ENCODE measurements around the gene MAML2. TPM values are rescaled to one million over a fixed set of nuclear protein-coding genes. Genes with fewer than 3 reads are reported as not detected.

The MAML2 gene
- total and polyA plus RNA-seq, 9 of the 15 experiments (the other 6 are each of a cell fraction or from before 2014, with no cell fraction given) = 0.79 to 6.8 (median 4.8) TPM

DNA sequence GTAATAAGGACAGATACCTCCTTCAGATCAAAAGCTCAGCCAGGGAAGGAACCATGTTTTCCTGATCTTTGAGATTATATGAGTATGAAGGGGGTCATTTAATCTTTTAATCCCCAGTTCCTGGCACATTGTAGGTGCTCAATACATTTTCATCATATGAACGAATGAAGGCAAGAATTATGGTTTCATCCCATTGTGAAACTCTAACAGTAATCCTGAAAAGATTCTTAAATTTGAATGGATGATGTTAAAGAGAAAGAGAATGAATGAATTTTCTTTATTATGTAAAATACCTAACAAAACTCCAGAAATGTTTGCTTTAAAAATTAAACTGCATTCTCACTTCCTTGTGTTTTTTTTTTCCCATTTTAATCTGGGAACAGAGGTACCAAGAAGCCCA lies 256.9 kb downstream of the MAML2 start:
- CTCF ChIA-PET (ENCODE audit: low intra/inter-chr PET ratio) = no interaction called here

More for the DNA sequence above, 256.9 kb downstream of the MAML2 start:
- Histone ChIP-seq H3K27me3 (ENCODE audit: control insufficient read depth in 2 of 2, insufficient read depth in 2 of 2, low read length in 2 of 2) (no peaks in the 10 kb centered on the region), H3K4me1 (replicated peaks in 1 of 2; ENCODE audit: control insufficient read depth in 2 of 2, insufficient read depth in 2 of 2, low read length in 2 of 2) (peaks cover 0 to 49% of the 10 kb centered on the region in 2 experiments; a peak in 4 of 5 replicates), H3K36me3 (ENCODE audit: control insufficient read depth, insufficient read depth, low read length) (no peaks in the 10 kb centered on the region; the same call in 2 of the 3 replicates), H3K27ac (ENCODE audit: extremely low read depth, low read depth, low read length) (no peak overlapping the region), H3K9ac (ENCODE audit: insufficient read depth in 1 of 2, low read depth in 2 of 2, low read length in 2 of 2) (no peak overlapping the region), H3K4me2 (ENCODE audit: insufficient read depth, low read length) (no peak overlapping the region), H3K4me3 (no peak overlapping the region), H3K9me3 (replicated peaks; ENCODE audit: control insufficient read depth, insufficient read depth, low read depth, low read length) (no peaks in the 10 kb centered on the region), H3K9me1 (ENCODE audit: control insufficient read depth, insufficient read depth, low read length) (no peaks in the 10 kb centered on the region), H3K79me2 (ENCODE audit: control insufficient read depth, insufficient read depth, low read length) (no peaks in the 10 kb centered on the region; the same call in 2 of the 3 replicates), H4K20me1 (replicated peaks; ENCODE audit: control insufficient read depth, insufficient read depth, low read length) (no peaks in the 10 kb centered on the region), H2AFZ (ENCODE audit: low read depth, low read length) (no peak overlapping the region)
- in situ Hi-C loops (cut with MboI) = no loop called here
- no peak for ATAC-seq
- no TSS peak for BruUV-seq (replicated peaks)
- no peak for DNase-seq (ENCODE audit: extremely low read depth in 1 of 4, low spot score in 3 of 4)
- POLR2A ChIA-PET = interaction anchor here (0.5 to 0.9 kb wide), 2 partner anchors 9 to 295 kb away, joined by 3 read pairs; no protein-coding TSS in a partner anchor
- WGBS (ENCODE audit: insufficient coverage, low coverage, missing lambda C conversion rate) = 53% methylated on average over 1 of the region's 1 CpG
- intact Hi-C loops (cut with micrococcal nuclease) = loop anchor here (5.0 kb wide), 1 partner anchor 156 kb away; no protein-coding TSS in a partner anchor
- TF ChIP-seq LEF1 (IDR thresholded peaks at IDR 0.05) = no peak
- TF ChIP-seq, protein P1, sequence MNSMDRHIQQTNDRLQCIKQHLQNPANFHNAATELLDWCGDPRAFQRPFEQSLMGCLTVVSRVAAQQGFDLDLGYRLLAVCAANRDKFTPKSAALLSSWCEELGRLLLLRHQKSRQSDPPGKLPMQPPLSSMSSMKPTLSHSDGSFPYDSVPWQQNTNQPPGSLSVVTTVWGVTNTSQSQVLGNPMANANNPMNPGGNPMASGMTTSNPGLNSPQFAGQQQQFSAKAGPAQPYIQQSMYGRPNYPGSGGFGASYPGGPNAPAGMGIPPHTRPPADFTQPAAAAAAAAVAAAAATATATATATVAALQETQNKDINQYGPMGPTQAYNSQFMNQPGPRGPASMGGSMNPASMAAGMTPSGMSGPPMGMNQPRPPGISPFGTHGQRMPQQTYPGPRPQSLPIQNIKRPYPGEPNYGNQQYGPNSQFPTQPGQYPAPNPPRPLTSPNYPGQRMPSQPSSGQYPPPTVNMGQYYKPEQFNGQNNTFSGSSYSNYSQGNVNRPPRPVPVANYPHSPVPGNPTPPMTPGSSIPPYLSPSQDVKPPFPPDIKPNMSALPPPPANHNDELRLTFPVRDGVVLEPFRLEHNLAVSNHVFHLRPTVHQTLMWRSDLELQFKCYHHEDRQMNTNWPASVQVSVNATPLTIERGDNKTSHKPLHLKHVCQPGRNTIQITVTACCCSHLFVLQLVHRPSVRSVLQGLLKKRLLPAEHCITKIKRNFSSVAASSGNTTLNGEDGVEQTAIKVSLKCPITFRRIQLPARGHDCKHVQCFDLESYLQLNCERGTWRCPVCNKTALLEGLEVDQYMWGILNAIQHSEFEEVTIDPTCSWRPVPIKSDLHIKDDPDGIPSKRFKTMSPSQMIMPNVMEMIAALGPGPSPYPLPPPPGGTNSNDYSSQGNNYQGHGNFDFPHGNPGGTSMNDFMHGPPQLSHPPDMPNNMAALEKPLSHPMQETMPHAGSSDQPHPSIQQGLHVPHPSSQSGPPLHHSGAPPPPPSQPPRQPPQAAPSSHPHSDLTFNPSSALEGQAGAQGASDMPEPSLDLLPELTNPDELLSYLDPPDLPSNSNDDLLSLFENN (IDR thresholded peaks at IDR 0.05; ENCODE audit: low read depth in 2 of 2, low read length in 2 of 2) = no peak
- TF ChIP-seq, protein P2, sequence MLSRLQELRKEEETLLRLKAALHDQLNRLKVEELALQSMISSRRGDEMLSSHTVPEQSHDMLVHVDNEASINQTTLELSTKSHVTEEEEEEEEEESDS (CRISPR knock-in tag; IDR thresholded peaks at IDR 0.05) = no peak
- no peak for TF ChIP-seq SMAD4 (CRISPR knock-in tag; conservative IDR thresholded peaks at IDR 0.05)
- no peak for TF ChIP-seq CXXC5 (CRISPR knock-in tag; IDR thresholded peaks at IDR 0.05)
- no peak for TF ChIP-seq PRMT5 (CRISPR knock-in tag; IDR thresholded peaks at IDR 0.05)
- TF ChIP-seq GABPA (tag; conservative IDR thresholded peaks at IDR 0.05; ENCODE audit: low read depth) = no peak
- no peak for TF ChIP-seq STAT5B (CRISPR knock-in tag; IDR thresholded peaks at IDR 0.05)
- TF ChIP-seq ZNF75A (CRISPR knock-in tag; IDR thresholded peaks at IDR 0.05) = no peak
- TF ChIP-seq CHD1 (IDR thresholded peaks at IDR 0.05; ENCODE audit: low read length) = no peak
- FAIRE-seq = no peak

All from K562 (cell line).